ENCODE measurements around the gene DNM3.

DNM3 gene

DNA sequence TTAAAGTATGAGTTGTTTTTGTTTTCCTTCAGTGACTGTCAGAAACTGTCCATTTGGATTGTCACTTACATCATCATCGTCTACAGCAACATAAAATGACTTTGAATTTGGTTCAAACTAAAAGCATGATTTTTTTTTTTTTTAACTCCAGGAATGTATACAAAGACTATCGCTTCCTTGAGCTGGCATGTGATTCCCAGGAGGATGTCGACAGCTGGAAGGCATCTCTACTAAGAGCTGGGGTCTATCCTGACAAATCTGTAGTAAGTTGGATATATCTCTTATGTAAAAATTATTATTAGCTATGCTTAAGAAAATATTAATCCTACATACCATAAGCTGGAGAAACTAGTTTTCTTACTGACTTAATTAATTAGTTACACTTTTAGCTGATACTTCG is 467.3 kb downstream of the DNM3 start:
- TF ChIP-seq YY1 (IDR thresholded peaks at IDR 0.05; ENCODE audit: low read depth) (no peak), NFIC (IDR thresholded peaks at IDR 0.05) (no peak)
- TF ChIP-seq, protein P1, sequence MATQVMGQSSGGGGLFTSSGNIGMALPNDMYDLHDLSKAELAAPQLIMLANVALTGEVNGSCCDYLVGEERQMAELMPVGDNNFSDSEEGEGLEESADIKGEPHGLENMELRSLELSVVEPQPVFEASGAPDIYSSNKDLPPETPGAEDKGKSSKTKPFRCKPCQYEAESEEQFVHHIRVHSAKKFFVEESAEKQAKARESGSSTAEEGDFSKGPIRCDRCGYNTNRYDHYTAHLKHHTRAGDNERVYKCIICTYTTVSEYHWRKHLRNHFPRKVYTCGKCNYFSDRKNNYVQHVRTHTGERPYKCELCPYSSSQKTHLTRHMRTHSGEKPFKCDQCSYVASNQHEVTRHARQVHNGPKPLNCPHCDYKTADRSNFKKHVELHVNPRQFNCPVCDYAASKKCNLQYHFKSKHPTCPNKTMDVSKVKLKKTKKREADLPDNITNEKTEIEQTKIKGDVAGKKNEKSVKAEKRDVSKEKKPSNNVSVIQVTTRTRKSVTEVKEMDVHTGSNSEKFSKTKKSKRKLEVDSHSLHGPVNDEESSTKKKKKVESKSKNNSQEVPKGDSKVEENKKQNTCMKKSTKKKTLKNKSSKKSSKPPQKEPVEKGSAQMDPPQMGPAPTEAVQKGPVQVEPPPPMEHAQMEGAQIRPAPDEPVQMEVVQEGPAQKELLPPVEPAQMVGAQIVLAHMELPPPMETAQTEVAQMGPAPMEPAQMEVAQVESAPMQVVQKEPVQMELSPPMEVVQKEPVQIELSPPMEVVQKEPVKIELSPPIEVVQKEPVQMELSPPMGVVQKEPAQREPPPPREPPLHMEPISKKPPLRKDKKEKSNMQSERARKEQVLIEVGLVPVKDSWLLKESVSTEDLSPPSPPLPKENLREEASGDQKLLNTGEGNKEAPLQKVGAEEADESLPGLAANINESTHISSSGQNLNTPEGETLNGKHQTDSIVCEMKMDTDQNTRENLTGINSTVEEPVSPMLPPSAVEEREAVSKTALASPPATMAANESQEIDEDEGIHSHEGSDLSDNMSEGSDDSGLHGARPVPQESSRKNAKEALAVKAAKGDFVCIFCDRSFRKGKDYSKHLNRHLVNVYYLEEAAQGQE (IDR thresholded peaks at IDR 0.05; ENCODE audit: low read depth) = no peak

DNA sequence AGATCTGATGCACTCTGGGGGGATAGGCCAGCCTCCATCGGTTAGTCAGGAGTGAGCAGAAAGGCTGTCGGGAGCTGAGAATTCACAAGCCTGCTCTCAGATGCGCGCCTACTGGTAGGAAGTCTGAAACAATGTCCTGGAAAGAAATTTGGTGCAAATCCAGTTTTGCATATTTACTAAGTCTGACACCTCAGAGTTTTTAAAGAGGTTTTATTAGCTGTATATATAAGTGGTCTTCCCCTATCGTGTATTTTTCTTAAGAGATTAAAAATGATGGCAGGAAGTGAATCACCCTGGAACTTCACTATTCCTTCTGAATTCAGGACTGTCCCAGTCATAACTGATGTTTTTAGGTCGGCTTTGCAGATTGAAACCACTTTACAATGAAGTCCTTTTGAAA is 479.4 kb downstream of the DNM3 start:
- TF ChIP-seq, protein P1 (IDR thresholded peaks at IDR 0.05; ENCODE audit: low read depth) = no peak
- TF ChIP-seq TAF1 (IDR thresholded peaks at IDR 0.05; ENCODE audit: low read depth) (no peak), CREB1 (IDR thresholded peaks at IDR 0.05; ENCODE audit: low read depth) (no peak)
- TF ChIP-seq, protein P2, sequence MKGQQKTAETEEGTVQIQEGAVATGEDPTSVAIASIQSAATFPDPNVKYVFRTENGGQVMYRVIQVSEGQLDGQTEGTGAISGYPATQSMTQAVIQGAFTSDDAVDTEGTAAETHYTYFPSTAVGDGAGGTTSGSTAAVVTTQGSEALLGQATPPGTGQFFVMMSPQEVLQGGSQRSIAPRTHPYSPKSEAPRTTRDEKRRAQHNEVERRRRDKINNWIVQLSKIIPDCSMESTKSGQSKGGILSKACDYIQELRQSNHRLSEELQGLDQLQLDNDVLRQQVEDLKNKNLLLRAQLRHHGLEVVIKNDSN (IDR thresholded peaks at IDR 0.05) = no peak

DNA sequence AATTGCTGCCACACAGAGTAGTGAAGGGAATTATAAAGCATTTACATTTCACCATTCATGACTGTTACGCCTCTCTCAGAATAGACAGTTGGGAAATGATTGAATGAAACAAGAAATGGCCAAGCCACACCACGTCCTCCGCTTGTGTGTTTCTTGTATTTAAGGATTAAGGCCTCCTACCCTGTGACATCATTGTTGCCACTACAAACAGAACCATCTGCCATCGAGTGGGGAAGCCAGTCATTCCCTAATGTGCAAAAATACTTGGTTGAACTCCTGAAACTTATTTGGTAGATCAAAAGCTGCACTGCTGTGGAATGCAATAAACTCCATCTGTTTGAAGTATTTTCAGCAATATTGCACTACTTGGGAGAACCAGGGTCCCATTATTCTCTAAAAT is 480.2 kb downstream of the DNM3 start:
- TF ChIP-seq, protein P3, sequence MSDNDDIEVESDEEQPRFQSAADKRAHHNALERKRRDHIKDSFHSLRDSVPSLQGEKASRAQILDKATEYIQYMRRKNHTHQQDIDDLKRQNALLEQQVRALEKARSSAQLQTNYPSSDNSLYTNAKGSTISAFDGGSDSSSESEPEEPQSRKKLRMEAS (IDR thresholded peaks at IDR 0.05) = no peak

DNA sequence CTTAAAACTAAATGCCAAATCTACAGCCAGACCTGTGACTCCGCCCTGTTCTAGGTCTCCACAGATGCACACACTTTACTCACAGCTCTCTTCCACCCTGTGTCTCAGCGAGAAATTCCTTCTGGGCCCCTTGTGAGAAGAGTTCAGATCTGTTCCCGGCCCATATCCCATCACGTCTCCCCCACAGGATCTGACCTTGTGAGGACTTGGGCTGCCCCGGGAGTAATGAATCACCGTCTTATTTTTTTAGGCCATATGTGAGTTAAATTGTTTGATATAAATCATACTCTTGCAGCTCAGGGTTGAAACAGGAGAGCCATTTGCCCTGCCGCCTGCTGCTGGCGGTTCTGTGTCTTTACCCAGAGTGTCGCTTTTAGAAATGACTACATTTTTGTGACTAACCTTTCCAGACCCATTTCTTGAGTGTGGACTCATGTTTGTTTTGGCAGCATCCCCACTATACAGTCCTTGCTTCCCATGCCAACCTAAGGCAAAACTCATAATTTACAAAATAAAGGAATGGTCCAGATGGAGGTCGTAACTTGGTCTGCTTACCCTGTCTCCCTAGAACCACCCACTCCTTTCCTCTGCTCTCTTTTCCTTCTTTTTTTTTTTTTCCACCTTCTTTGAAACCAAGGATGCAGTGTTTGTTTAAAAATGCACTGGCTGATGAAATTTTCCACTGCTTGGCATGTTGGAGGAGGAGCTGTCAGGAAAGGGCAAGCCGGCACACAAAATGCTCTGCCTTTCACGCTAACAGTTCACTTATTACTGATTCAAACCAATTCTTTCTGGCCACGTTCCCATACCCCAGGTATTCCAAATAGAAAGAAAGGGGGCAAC is 481.1 kb downstream of the DNM3 start:
- TF ChIP-seq RAD21 (IDR thresholded peaks at IDR 0.05; ENCODE audit: low read depth) (peak; percentile 16), TAF1 (IDR thresholded peaks at IDR 0.05; ENCODE audit: low read depth) (no peak), EP300 (IDR thresholded peaks at IDR 0.05; ENCODE audit: borderline replicate concordance) (peak; percentile 86), NFIC (IDR thresholded peaks at IDR 0.05) (peak; percentile 90), TCF12 (IDR thresholded peaks at IDR 0.05; ENCODE audit: low read depth) (peak; percentile 67; the same call in 1 of the 2 replicates), YY1 (IDR thresholded peaks at IDR 0.05; ENCODE audit: low read depth) (no peak), CREB1 (IDR thresholded peaks at IDR 0.05; ENCODE audit: low read depth) (no peak), TEAD4 (IDR thresholded peaks at IDR 0.05) (peak; percentile 68), FOXM1 (IDR thresholded peaks at IDR 0.05; ENCODE audit: borderline replicate concordance, low read depth) (peak; percentile 89), CEBPB (IDR thresholded peaks at IDR 0.05) (peak; percentile 74), EGR1 (IDR thresholded peaks at IDR 0.05) (0 out of 2 replicates have a peak, but pooled peaks have one; percentile 53)
- TF ChIP-seq, protein P3 (IDR thresholded peaks at IDR 0.05) = peak; percentile 62

DNA sequence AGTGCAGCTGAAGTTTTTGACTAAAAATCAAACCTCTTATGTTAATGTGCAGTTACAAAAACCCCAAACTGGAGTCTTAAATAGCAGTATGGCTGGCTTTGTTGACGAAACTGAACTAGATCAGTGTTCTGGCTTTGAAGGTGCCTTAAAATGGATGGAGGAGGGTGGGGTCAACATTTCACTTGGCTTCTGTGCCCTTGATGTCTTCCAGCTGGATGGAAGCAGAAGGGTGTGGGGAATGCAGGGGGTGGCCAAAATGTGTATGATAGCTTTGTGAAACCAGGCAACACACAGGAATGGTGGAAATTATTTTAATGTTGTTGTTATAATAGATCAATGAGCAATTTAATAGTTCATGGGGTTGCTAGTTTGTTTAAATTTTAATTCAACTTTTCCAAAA is 482.4 kb downstream of the DNM3 start:
- no peak for TF ChIP-seq EGR1 (IDR thresholded peaks at IDR 0.05)
- TF ChIP-seq, protein P2 (IDR thresholded peaks at IDR 0.05) = no peak
- TF ChIP-seq TEAD4 (IDR thresholded peaks at IDR 0.05) = no peak
- no peak for TF ChIP-seq ZBTB7A (IDR thresholded peaks at IDR 0.05; ENCODE audit: low read depth)
- TF ChIP-seq, protein P3 (IDR thresholded peaks at IDR 0.05) = no peak
- TF ChIP-seq RAD21 (IDR thresholded peaks at IDR 0.05; ENCODE audit: low read depth) = no peak
- no peak for TF ChIP-seq YY1 (IDR thresholded peaks at IDR 0.05; ENCODE audit: low read depth)
- no peak for TF ChIP-seq EP300 (IDR thresholded peaks at IDR 0.05; ENCODE audit: borderline replicate concordance)
- TF ChIP-seq, protein P1 (IDR thresholded peaks at IDR 0.05; ENCODE audit: low read depth) = no peak
- no peak for TF ChIP-seq CEBPB (IDR thresholded peaks at IDR 0.05)
- no peak for TF ChIP-seq TAF1 (IDR thresholded peaks at IDR 0.05; ENCODE audit: low read depth)
- no peak for TF ChIP-seq FOXM1 (IDR thresholded peaks at IDR 0.05; ENCODE audit: borderline replicate concordance, low read depth)
- TF ChIP-seq CREB1 (IDR thresholded peaks at IDR 0.05; ENCODE audit: low read depth) = no peak
- TF ChIP-seq TCF12 (IDR thresholded peaks at IDR 0.05; ENCODE audit: low read depth) = no peak
- TF ChIP-seq NFIC (IDR thresholded peaks at IDR 0.05) = no peak
